ENCODE results near the gene LSM12. TPM values are rescaled to one million over a fixed set of nuclear protein-coding genes. Genes with fewer than 3 reads are reported as not detected.

The LSM12 gene
- total RNA-seq, 2 donors from 2014 or later: 71.4 to 73.5 TPM

DNA sequence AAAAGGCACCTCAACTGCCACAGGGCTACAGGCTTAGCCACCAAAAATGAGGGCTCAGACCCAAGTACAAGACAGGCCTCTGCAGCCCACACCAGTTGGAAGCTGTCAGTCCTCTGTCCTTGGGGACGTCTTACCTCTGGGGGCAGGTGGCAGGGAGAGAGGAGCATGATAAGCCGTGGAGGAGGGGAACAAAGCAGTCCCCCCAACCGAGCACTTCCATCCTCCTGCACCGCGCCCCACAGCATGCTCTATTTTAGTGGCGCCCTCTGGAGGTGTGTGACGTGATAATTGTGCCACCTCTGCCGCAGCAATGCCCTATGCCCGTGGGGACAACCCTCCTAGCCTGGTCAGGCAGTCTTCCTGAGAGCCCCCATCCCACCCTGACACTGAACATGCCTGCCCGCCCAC, 17.7 kb upstream of the LSM12 start:
- H3K9me3 Mint-ChIP-seq: no peaks in the 10 kb centered on the region
- ATAC-seq (peak in 1 of 2 donors; percentile 29), DNase-seq (ENCODE audit: low spot score in 2 of 2) (peak in 1 of 2 donors; percentile 64)
- H3K36me3 Mint-ChIP-seq: no peaks in the 10 kb centered on the region
- H3K27ac Mint-ChIP-seq: no peak overlapping the region

DNA sequence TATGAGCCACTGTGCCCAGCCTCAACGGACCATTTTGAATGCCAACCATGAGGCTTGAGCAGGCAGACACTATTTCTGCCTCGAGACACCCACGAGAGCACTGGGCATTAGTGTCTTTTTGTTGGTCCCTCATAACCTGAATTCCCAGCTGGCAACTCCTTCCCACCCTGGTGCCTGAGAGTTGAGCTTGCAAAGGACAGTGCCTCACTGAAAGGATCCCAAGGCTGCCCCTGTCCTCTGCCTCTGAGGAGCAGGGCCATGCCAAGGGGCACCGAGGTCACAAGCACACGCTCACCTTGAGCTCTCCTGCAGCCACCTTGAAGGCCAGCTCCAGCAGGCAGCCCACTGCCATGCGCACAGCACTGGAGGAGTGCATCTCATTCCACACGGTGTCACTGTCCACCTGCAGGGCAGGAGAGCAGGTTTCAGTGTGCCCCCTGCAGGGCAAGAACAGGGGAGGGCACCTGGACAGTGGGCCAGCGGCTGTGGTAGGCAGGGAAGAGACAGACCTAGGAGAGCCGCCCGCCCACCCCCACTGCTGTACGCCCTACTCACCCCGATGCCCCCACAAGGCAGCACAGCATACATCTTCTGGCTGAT, 16.9 kb upstream of the LSM12 start:
- peak overlapping the region; percentile 20 to 36 for H3K27ac Mint-ChIP-seq
- H3K36me3 Mint-ChIP-seq: no peaks in the 10 kb centered on the region
- ATAC-seq: no peak
- DNase-seq (ENCODE audit: low spot score in 2 of 2): no peak
- H3K9me3 Mint-ChIP-seq: no peaks in the 10 kb centered on the region

DNA sequence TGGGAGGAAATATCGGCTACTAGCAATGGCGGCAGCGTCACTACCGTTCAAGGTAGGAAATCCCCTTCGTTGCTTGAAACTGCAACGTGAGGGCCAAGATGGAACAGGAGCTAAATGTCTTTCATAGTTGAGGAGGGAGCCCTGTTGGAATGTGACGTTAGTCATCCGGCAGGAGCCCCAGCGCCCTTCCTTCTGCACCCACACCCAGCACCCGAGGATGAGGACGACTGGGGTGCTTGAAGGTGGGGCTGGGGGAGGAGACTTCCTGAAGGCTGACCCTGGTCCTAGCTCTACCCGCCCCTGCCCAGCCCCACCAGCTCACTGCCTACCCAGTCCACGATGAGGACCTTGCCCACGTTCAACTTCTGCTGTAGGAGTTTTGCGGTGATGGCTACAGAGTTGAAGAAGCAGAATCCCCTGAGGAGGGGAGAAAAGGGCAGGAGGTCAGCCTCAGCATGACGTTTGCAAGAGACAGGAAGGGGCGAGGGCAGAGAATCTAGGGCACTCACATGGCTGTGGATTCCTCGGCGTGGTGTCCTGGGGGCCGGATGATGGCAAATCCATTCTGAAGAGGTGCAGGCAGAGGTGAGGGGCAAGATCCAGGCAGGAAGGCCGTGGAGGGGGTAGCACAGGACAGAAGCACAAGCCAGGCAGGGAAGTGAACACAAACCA, 15.9 kb upstream of the LSM12 start:
- Mint-ChIP-seq H3K36me3 (no peaks in the 10 kb centered on the region), H3K9me3 (no peaks in the 10 kb centered on the region), H3K27ac (peak overlapping the region; percentile 67 to 70)
- no peak for ATAC-seq
- no peak for DNase-seq (ENCODE audit: low spot score in 2 of 2)

GRCh38 chr17:44081681-44082080, 15.2 kb upstream of the LSM12 start:
- Mint-ChIP-seq H3K27ac (peak overlapping the region; percentile 22 to 67), H3K9me3 (no peaks in the 10 kb centered on the region), H3K36me3 (no peaks in the 10 kb centered on the region)
- ATAC-seq (no peak), DNase-seq (ENCODE audit: low spot score in 2 of 2) (no peak)

DNA sequence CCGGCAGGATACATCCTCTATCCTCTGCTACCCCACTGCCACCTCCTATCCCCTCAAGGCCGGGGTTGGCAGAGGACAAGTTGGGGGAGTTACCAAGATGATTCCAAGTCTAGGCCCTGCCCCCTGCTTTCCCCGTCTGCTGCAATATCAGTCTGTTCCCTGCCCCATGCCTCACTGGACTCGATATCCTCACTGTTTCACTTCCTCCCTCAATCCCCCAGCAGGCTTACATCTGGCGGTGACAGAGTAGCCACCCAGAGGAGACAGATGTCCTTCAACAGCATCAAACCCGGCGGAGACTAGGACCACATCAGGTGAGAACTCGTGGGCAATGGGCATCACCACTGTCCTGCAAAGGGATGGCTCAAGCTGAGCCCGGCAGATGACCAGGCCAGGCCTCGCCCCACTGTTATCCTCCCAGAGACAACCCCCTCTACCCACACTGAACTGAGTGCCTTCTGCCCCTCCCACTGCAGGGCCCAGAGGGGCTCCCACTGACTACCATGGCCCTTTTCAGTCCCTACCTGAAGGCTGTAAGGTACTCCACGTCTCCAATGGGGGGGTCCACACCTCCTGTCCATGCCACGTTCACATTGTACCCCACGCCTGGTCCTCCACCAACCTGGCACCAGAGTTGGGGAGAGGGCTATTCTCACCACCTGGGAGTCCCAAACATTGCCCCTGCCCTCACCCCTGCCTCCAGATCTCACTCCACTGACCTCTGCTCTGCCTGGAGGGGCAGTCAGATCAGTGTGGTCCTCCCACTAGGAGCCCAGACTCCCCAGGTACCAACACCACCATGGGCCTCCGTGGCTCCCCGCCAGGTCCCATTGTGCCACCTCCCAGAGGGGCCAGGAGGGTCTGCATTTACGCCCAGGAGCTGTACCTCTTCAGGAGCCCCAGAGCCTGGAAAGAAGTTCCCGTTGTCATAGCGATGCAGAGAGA, 13.7 kb upstream of the LSM12 start:
- DNase-seq (ENCODE audit: low spot score in 2 of 2) (no peak), ATAC-seq (no peak)
- no peaks in the 10 kb centered on the region for H3K36me3 Mint-ChIP-seq
- H3K9me3 Mint-ChIP-seq: no peaks in the 10 kb centered on the region
- peak overlapping the region in 1 of 2 donors; percentile 40 for H3K27ac Mint-ChIP-seq

GRCh38 chr17:44078412-44078811, 11.9 kb upstream of the LSM12 start:
- ATAC-seq: no peak
- Mint-ChIP-seq H3K27ac (no peak overlapping the region), H3K9me3 (no peaks in the 10 kb centered on the region), H3K36me3 (no peaks in the 10 kb centered on the region)
- DNase-seq (ENCODE audit: low spot score in 2 of 2): no peak

GRCh38 chr17:44077595-44077909, 11.1 kb upstream of the LSM12 start:
- Mint-ChIP-seq H3K27ac (no peak overlapping the region), H3K9me3 (no peaks in the 10 kb centered on the region), H3K36me3 (no peaks in the 10 kb centered on the region)
- ATAC-seq: no peak
- DNase-seq (ENCODE audit: low spot score in 2 of 2): no peak

GRCh38 chr17:44076716-44077594, 10.5 kb upstream of the LSM12 start:
- no peaks in the 10 kb centered on the region for H3K36me3 Mint-ChIP-seq
- ATAC-seq: no peak
- H3K9me3 Mint-ChIP-seq: no peaks in the 10 kb centered on the region
- no peak for DNase-seq (ENCODE audit: low spot score in 2 of 2)
- H3K27ac Mint-ChIP-seq: peak overlapping the region in 1 of 2 donors; percentile 46

DNA sequence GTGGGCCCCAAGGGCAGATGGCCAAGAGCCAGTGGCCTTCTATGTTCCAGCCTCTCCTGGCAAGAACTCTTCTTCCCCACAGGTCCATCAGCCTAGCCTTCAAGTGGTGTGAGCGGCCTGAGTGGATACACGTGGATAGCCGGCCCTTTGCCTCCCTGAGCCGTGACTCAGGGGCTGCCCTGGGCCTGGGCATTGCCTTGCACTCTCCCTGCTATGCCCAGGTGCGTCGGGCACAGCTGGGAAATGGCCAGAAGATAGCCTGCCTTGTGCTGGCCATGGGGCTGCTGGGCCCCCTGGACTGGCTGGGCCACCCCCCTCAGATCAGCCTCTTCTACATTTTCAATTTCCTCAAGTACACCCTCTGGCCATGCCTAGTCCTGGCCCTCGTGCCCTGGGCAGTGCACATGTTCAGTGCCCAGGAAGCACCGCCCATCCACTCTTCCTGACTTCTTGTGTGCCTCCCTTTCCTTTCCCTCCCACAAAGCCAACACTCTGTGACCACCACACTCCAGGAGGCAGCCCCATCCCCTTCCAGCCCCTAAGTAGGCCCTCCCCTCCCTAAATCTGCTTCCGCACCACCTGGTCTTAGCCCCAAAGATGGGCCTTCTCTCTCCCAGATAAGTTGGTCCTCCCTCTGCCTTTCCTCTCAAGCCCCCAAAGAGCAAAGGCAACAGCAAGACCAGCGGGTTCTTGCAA, 9.3 kb upstream of the LSM12 start:
- Mint-ChIP-seq H3K9me3 (no peaks in the 10 kb centered on the region), H3K27ac (peak overlapping the region; percentile 36 to 61), H3K36me3 (no peaks in the 10 kb centered on the region)
- DNase-seq (ENCODE audit: low spot score in 2 of 2) (no peak), ATAC-seq (no peak)

DNA sequence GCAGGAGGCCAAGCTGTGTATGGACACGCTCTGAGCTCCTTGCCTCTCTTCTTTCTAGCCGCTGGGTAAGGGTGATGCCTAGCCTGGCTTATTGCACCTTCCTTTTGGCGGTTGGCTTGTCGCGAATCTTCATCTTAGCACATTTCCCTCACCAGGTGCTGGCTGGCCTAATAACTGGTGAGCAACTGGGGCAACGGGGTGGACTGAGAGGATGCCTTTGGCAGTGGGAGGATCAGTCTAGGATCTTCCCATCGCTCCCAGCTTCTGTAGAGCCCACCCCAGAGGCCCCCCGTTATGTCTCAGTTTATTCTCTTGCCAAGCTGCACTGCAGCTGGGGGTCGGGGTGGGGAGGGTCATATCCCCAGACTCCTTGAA, 8.4 kb upstream of the LSM12 start:
- Mint-ChIP-seq H3K27ac (peak overlapping the region; percentile 36 to 72), H3K36me3 (no peaks in the 10 kb centered on the region), H3K9me3 (no peaks in the 10 kb centered on the region)
- no peak for DNase-seq (ENCODE audit: low spot score in 2 of 2)
- no peak for ATAC-seq

GRCh38 chr17:44074231-44074910, 7.9 kb upstream of the LSM12 start:
- ATAC-seq (no peak), DNase-seq (ENCODE audit: low spot score in 2 of 2) (no peak)
- H3K27ac Mint-ChIP-seq: peak overlapping the region in 1 of 2 donors; percentile 77
- no peaks in the 10 kb centered on the region for H3K9me3 Mint-ChIP-seq
- H3K36me3 Mint-ChIP-seq: no peaks in the 10 kb centered on the region

DNA sequence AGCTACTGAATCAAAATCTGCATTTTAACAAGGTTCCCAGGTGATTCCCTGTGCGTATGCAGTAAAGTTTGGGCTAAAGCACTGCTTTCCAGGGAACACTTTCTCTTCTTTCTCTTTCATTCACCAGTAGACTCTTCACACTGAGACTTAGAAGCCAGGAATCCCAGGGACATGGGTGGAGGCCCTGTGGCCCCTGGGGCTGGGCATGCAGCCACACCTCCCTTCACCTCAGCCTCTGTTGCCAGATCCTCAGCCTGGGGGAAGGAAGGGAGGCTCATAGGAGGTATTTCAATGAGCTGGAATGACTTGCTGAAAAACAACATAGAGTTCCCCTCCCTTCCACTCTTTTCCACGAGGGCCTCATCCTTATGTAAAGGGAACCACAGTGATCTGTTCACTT, 5.3 kb upstream of the LSM12 start:
- ATAC-seq (no peak), DNase-seq (ENCODE audit: low spot score in 2 of 2) (no peak)
- H3K9me3 Mint-ChIP-seq: no peaks in the 10 kb centered on the region
- peak overlapping the region; percentile 16 to 98 for H3K27ac Mint-ChIP-seq
- no peaks in the 10 kb centered on the region for H3K36me3 Mint-ChIP-seq

DNA sequence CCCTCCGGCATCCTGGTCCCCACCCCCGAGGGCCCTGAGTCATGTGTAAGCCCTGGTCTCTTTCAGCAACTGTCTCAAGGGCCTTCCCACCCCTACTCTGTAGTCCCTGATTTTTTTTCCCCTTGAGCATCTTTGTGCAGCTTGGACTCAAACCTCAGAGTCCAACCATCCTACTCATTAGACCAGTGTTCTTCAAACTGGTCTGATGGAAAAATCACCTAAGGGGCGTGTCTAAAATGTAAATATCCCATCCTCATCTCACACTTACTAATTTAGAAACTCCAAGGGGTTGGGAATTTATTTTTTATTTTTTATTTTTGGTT, 4.7 kb upstream of the LSM12 start:
- H3K27ac Mint-ChIP-seq: peak overlapping the region; percentile 98
- H3K9me3 Mint-ChIP-seq: no peaks in the 10 kb centered on the region
- no peaks in the 10 kb centered on the region for H3K36me3 Mint-ChIP-seq
- DNase-seq (ENCODE audit: low spot score in 2 of 2): no peak
- ATAC-seq: no peak

DNA sequence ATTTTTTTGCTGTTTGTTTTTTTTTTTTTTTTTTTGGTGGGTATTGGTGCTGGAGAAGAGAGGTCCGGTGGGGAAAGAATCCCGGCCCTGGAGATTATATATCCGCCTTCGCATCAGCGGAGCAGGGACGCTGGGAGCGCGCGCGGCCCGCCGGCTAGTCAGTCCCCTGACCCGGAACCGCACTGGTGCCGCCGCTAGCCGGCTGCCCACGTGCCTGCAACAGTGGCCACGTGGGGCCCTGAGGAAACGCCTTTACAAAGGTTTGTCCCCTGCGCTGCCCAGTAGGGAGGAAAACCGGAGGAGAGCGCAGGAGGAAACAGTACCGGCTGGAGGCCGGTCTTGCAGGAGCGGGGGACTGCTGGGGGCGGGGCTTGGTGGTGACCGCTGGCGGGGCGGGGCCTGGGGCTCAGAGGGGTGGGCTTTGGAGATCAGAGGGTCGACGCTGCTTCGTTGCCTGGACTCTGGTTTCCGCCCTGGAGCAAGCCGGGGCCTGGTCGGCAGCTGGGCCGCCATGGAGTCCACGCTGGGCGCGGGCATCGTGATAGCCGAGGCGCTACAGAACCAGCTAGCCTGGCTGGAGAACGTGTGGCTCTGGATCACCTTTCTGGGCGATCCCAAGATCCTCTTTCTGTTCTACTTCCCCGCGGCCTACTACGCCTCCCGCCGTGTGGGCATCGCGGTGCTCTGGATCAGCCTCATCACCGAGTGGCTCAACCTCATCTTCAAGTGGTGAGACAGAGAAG, 4.2 kb upstream of the LSM12 start, which contains the start of gene G6PC3:
G6PC3 (plus strand) TSS at position 281 of the 743 bp plus-strand sequence; CDS start at position 512, 231 bp downstream.
- Mint-ChIP-seq H3K27ac (peak within 1 kb of the TSS; percentile 98), H3K9me3 (no peaks in the 10 kb centered on the region), H3K36me3 (peaks cover 4% of the 10 kb centered on the region in 2 donors)
- ATAC-seq (peak; percentile 78 to 81), DNase-seq (ENCODE audit: low spot score in 2 of 2) (peak; percentile 82 to 92)

DNA sequence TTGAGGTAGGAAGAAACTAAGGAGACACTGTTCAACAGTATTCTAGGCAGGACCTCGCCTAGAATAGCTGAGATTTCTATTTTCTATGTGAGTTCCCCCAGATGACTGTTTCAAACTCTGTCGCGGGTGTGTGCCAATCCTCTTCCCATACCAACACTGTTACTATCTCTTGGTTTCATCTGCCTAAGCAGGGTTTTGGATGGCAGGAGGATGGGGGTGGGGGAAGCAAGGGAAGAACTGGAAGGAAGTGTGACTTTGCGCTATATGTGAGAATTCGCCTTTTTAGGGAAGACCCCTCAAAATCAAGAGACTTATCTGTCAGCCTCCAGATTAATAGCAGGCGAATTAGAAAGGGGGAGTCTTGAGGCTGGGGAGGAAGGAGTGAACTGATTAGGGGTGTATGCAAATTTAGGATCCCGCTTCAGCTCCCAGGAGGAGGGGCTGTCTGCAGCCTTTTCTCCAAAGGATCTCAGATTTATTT, 3.5 kb upstream of the LSM12 start:
- no peaks in the 10 kb centered on the region for H3K9me3 Mint-ChIP-seq
- peaks cover 8% of the 10 kb centered on the region in 2 donors for H3K36me3 Mint-ChIP-seq
- peak overlapping the region; percentile 97 to 98 for H3K27ac Mint-ChIP-seq
- ATAC-seq (no peak), DNase-seq (ENCODE audit: low spot score in 2 of 2) (no peak)
